ENCODE data around the gene PILRB. TPM values are rescaled to one million over a fixed set of nuclear protein-coding genes. Genes with fewer than 3 reads are reported as not detected.

The PILRB gene
- total and polyA plus RNA-seq, 7 donors: 4.9 to 65.6 (median 34.2) TPM

- TF ChIP-seq CTCF (IDR thresholded peaks at IDR 0.05): no peak
- no peak for TF ChIP-seq POLR2A (IDR thresholded peaks at IDR 0.05)
- no peak for TF ChIP-seq EP300 (IDR thresholded peaks at IDR 0.05)
- TF ChIP-seq POLR2AphosphoS5 (IDR thresholded peaks at IDR 0.05): no peak
- Histone ChIP-seq H3K27ac (no peak overlapping the region), H3K9me3 (no peaks in the 10 kb centered on the region), H3K4me3 (no peak overlapping the region), H3K4me1 (no peaks in the 10 kb centered on the region), H3K27me3 (no peaks in the 10 kb centered on the region), H3K36me3 (peaks cover 58 to 99% (median 79%) of the 10 kb centered on the region in 4 donors)
- no peak for DNase-seq
- intact Hi-C loops (cut with DNase I): no loop called here
- WGBS, 2 donors: 92 to 94% methylated on average over 8 of the region's 8 CpGs
These were observed 1.4 kb upstream of the PILRB start for GRCh38 chr7:100356416-100357068.

- 94% methylated on average over 6 of the region's 6 CpGs for WGBS, 2 donors
These were observed 771 bp upstream of the PILRB start for GRCh38 chr7:100357131-100357561.

GRCh38 chr7:100358857-100359212 is 918 bp downstream of the PILRB start:
- Histone ChIP-seq H3K36me3 (peaks cover 60 to 100% (median 73%) of the 10 kb centered on the region in 4 donors), H3K4me3 (no peak overlapping the region), H3K4me1 (no peaks in the 10 kb centered on the region), H3K9me3 (no peaks in the 10 kb centered on the region), H3K27ac (no peak overlapping the region), H3K27me3 (no peaks in the 10 kb centered on the region)
- 95 to 97% methylated on average over 8 of the region's 8 CpGs for WGBS, 2 donors
- no peak for DNase-seq
- TF ChIP-seq CTCF (IDR thresholded peaks at IDR 0.05) (no peak), POLR2AphosphoS5 (IDR thresholded peaks at IDR 0.05) (no peak), EP300 (IDR thresholded peaks at IDR 0.05) (no peak), POLR2A (IDR thresholded peaks at IDR 0.05) (no peak)
- intact Hi-C loops (cut with DNase I): no loop called here

More at GRCh38 chr7:100357131-100357561, 771 bp upstream of the PILRB start:
- no peak overlapping the region for H3K27ac ChIP-seq
- TF ChIP-seq CTCF (IDR thresholded peaks at IDR 0.05): no peak
- H3K36me3 ChIP-seq: peaks cover 60 to 100% (median 82%) of the 10 kb centered on the region in 4 donors
- H3K9me3 ChIP-seq: no peaks in the 10 kb centered on the region
- H3K4me1 ChIP-seq: no peaks in the 10 kb centered on the region
- DNase-seq: no peak
- H3K27me3 ChIP-seq: no peaks in the 10 kb centered on the region
- intact Hi-C loops (cut with DNase I): no loop called here
- no peak overlapping the region for H3K4me3 ChIP-seq

GRCh38 chr7:100360135-100360854 is 2.4 kb downstream of the PILRB start:
- Histone ChIP-seq H3K4me1 (no peaks in the 10 kb centered on the region), H3K4me3 (no peak overlapping the region), H3K9me3 (no peaks in the 10 kb centered on the region), H3K36me3 (peaks cover 53 to 85% (median 60%) of the 10 kb centered on the region in 4 donors), H3K27me3 (no peaks in the 10 kb centered on the region), H3K27ac (no peak overlapping the region)
- no peak for DNase-seq
- 88 to 95% methylated on average over 3 of the region's 3 CpGs for WGBS, 2 donors
- intact Hi-C loops (cut with DNase I): no loop called here
- TF ChIP-seq CTCF (IDR thresholded peaks at IDR 0.05) (no peak), EP300 (IDR thresholded peaks at IDR 0.05) (no peak), POLR2AphosphoS5 (IDR thresholded peaks at IDR 0.05) (no peak), POLR2A (IDR thresholded peaks at IDR 0.05) (no peak)
